Progenitor cell of endocrine pancreas (in vitro differentiated cells): ENCODE results near the gene CTDSPL. TPM values are rescaled to one million over a fixed set of nuclear protein-coding genes. Genes with fewer than 3 reads are reported as not detected.

Source experiments
- DNase-seq: peaks from one replicate; pipeline ENCODE4 v3.0.0; 2021; ENCODE audit warnings: low spot score; ENCODE audit not compliant: unreplicated experiment
- H3K27ac Mint-ChIP-seq: 2 replicates; pipeline ENCODE4 v1.8.0; 2021; ENCODE audit warnings: mild to moderate bottlenecking, moderate library complexity, mixed read lengths
- H3K27me3 Mint-ChIP-seq: 2 replicates; pipeline ENCODE4 v1.8.0; 2021; ENCODE audit warnings: mixed read lengths
- H3K36me3 Mint-ChIP-seq: 2 replicates; pipeline ENCODE4 v1.8.0; 2022; ENCODE audit warnings: mixed read lengths; ENCODE audit not compliant: insufficient read depth
- H3K4me1 Mint-ChIP-seq: 2 replicates; pipeline ENCODE4 v1.8.0; 2021; ENCODE audit warnings: low read depth, mixed read lengths
- H3K4me3 Mint-ChIP-seq: 2 replicates; pipeline ENCODE4 v1.8.0; 2021; ENCODE audit warnings: low read depth, mild to moderate bottlenecking, moderate library complexity, mixed read lengths
- H3K9me3 Mint-ChIP-seq: 2 replicates; pipeline ENCODE4 v1.8.0; 2021; ENCODE audit warnings: low read depth, mixed read lengths
- total RNA-seq: library from RNA; stranded (reverse); gene quantifications from 2 replicates; pipeline ENCODE4 v1.2.1, GENCODE V29; 2021
- TF ChIP-seq, protein P1 (sequence below): fragments of 200-600 bp; sonication (generic); IDR thresholded peaks from one replicate; pipeline ENCODE4 v1.5.0; 2021; ENCODE audit warnings: antibody characterized with exemption, mild to moderate bottlenecking; ENCODE audit not compliant: unreplicated experiment

Gene CTDSPL
- total RNA-seq, 1 donor from 2014 or later, result 53.3 TPM

DNA sequence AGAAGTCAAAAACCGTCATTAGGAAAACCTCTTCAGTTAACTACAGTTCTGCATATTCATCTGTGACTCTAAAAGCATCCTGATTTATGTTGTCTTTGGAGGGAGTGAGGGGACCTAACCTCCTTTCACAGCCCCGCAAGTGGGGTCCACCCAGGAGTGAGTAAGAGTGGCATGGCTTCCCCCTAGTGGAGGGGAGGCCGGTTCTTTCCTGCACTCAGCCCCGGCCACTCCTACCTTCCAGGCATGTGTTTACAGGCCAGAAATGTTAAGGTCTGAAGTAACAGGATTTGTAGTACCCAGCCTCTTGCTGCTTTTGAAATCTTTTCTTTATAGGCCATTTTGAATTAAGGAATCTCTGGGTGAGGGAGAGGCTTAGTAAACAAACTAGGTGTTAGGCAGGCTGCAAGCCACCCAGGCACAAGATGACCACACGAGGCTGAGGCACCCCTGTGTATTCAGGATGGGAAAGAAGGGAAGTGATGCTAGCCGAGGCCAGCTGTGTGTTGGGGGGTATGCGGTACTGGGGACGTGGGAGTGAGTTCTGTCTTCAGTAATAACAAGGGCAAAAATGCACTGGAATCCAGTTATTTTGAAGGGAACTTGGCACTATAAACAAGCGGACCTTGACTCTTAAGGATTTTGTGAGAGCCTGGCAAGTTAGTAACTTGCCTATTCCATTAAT is 50.5 kb downstream of the CTDSPL start:
- TF ChIP-seq, protein P1, sequence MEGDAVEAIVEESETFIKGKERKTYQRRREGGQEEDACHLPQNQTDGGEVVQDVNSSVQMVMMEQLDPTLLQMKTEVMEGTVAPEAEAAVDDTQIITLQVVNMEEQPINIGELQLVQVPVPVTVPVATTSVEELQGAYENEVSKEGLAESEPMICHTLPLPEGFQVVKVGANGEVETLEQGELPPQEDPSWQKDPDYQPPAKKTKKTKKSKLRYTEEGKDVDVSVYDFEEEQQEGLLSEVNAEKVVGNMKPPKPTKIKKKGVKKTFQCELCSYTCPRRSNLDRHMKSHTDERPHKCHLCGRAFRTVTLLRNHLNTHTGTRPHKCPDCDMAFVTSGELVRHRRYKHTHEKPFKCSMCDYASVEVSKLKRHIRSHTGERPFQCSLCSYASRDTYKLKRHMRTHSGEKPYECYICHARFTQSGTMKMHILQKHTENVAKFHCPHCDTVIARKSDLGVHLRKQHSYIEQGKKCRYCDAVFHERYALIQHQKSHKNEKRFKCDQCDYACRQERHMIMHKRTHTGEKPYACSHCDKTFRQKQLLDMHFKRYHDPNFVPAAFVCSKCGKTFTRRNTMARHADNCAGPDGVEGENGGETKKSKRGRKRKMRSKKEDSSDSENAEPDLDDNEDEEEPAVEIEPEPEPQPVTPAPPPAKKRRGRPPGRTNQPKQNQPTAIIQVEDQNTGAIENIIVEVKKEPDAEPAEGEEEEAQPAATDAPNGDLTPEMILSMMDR, result no peak
- Mint-ChIP-seq H3K27ac (no peak overlapping the region), H3K4me3 (no peak overlapping the region), H3K27me3 (no peaks in the 10 kb centered on the region), H3K9me3 (peaks cover 14% of the 10 kb centered on the region), H3K4me1 (peaks cover 4% of the 10 kb centered on the region), H3K36me3 (peaks cover 25% of the 10 kb centered on the region)
- DNase-seq, result no peak

DNA sequence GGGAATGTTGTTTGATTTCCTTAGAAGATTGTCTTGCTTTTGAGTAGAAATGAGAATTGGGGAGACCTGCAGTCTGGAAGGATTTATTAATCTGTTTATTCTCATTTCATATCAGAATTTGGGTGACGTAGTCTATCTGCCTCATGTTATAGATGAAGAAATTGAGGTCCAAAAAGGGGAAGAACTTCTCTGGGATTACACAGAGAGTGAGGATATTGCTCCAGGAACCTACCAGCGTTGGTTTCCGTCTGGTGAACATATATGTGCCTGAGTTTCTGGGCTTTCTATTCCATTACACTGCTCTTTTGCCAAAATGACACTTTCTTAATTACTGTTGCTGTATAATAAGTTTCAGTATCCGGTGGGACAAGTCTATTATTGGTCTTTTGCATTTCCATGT is 51.8 kb downstream of the CTDSPL start:
- H3K4me3 Mint-ChIP-seq, result no peak overlapping the region
- TF ChIP-seq, protein P1, result no peak
- H3K4me1 Mint-ChIP-seq, result peaks cover 6% of the 10 kb centered on the region
- peaks cover 14% of the 10 kb centered on the region for H3K9me3 Mint-ChIP-seq
- no peak for DNase-seq
- H3K27ac Mint-ChIP-seq, result peak overlapping the region; percentile 24
- no peaks in the 10 kb centered on the region for H3K27me3 Mint-ChIP-seq
- H3K36me3 Mint-ChIP-seq, result peaks cover 25% of the 10 kb centered on the region

GRCh38 chr3:37916685-37917084 is 55.0 kb downstream of the CTDSPL start:
- TF ChIP-seq, protein P1, result no peak
- Mint-ChIP-seq H3K27ac (no peak overlapping the region), H3K4me3 (no peak overlapping the region), H3K36me3 (peaks cover 22% of the 10 kb centered on the region), H3K27me3 (no peaks in the 10 kb centered on the region), H3K4me1 (peaks cover 18% of the 10 kb centered on the region), H3K9me3 (peaks cover 14% of the 10 kb centered on the region)
- DNase-seq, result no peak

- Mint-ChIP-seq H3K9me3 (peaks cover 11% of the 10 kb centered on the region), H3K36me3 (peaks cover 12% of the 10 kb centered on the region), H3K27me3 (no peaks in the 10 kb centered on the region), H3K4me3 (no peak overlapping the region), H3K27ac (peak overlapping the region; percentile 42), H3K4me1 (peaks cover 23% of the 10 kb centered on the region)
- no peak for DNase-seq
- TF ChIP-seq, protein P1, result no peak
Measured at GRCh38 chr3:37918627-37919026, 56.9 kb downstream of the CTDSPL start.

- no peak overlapping the region for H3K27ac Mint-ChIP-seq
- no peak overlapping the region for H3K4me3 Mint-ChIP-seq
- H3K4me1 Mint-ChIP-seq, result peaks cover 39% of the 10 kb centered on the region
- H3K9me3 Mint-ChIP-seq, result peaks cover under 1% of the 10 kb centered on the region
- H3K27me3 Mint-ChIP-seq, result no peaks in the 10 kb centered on the region
- TF ChIP-seq, protein P1, result no peak
- DNase-seq, result no peak
- peaks cover 1% of the 10 kb centered on the region for H3K36me3 Mint-ChIP-seq
Measured at GRCh38 chr3:37920156-37920699, 58.5 kb downstream of the CTDSPL start.
